H1 (cell line): Measurements from ENCODE around the gene DSE. TPM values are rescaled to one million over a fixed set of nuclear protein-coding genes. Genes with fewer than 3 reads are reported as not detected.

Experiments used
- JUN ChIP-seq: IDR thresholded peaks from 2 replicates; pipeline ENCODE4 v1.6.1; 2011; ENCODE audit warnings: low read depth, mild to moderate bottlenecking, improper control_type of control experiment, low read length
- TAF1 ChIP-seq: IDR thresholded peaks from 2 replicates; pipeline ENCODE4 v1.6.1; 2011; ENCODE audit warnings: mild to moderate bottlenecking, low read depth, low read length
- polyA plus RNA-seq, 7 experiments: library from polyadenylated mRNA; depleted of rRNA in 3 of 7; stranded (reverse) in 5 of 7; unstranded in 2 of 7; fragments of >200 nt in 5 of 7; fragments of 200-250 nt in 2 of 7; gene quantifications; 1 replicate in 5 of 7; 2 replicates in 1 of 7; 4 replicates in 1 of 7; pipeline versions ENCODE4 v1.2.1 to v1.2.3, GENCODE V29; 2011 to 2013; ENCODE audit warnings: missing spikeins in 2 of 7, mixed read lengths in 2 of 7
- total RNA-seq: library from RNA; stranded (reverse); fragmentation: NEBNext Ultra II Directional; extraction: Animal tissue kit (Norgen Biotek cat#: 25700); gene quantifications from 2 replicates; pipeline ENCODE4 v1.2.1, GENCODE V29; 2021
- TF ChIP-seq, protein P1 (sequence below): fragments of 300-600 bp; sonication (generic); IDR thresholded peaks from 2 replicates; pipeline ENCODE4 v1.7.1; 2012; ENCODE audit warnings: low read length, moderate library complexity, mild to moderate bottlenecking, inconsistent platforms; ENCODE audit not compliant: insufficient replicate concordance

Gene DSE
- total and polyA plus RNA-seq, 2 of the 8 experiments (the other 6 are each of a cell fraction or from before 2014, with no cell fraction given): 32.5 to 94.4 TPM

DNA sequence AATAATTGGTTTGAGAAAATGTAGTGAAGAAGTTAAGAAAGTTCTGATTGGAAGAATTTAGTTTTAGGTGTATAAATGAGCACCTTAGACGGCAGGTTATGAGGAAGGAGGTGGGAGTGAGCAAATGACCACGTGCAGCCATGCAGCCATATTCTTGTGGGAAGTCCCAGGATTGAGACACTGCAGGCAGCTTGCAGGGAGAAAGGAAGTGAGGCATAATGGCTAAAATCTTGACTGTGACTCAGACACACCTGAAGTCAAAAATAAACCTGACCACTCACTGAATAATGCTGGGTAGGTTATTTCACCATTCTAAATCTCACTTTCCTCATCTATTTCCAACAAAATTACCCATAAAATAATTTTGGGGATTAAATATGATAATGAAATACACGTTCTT is 16.6 kb downstream of the DSE start (continued):
- TF ChIP-seq, protein P1, sequence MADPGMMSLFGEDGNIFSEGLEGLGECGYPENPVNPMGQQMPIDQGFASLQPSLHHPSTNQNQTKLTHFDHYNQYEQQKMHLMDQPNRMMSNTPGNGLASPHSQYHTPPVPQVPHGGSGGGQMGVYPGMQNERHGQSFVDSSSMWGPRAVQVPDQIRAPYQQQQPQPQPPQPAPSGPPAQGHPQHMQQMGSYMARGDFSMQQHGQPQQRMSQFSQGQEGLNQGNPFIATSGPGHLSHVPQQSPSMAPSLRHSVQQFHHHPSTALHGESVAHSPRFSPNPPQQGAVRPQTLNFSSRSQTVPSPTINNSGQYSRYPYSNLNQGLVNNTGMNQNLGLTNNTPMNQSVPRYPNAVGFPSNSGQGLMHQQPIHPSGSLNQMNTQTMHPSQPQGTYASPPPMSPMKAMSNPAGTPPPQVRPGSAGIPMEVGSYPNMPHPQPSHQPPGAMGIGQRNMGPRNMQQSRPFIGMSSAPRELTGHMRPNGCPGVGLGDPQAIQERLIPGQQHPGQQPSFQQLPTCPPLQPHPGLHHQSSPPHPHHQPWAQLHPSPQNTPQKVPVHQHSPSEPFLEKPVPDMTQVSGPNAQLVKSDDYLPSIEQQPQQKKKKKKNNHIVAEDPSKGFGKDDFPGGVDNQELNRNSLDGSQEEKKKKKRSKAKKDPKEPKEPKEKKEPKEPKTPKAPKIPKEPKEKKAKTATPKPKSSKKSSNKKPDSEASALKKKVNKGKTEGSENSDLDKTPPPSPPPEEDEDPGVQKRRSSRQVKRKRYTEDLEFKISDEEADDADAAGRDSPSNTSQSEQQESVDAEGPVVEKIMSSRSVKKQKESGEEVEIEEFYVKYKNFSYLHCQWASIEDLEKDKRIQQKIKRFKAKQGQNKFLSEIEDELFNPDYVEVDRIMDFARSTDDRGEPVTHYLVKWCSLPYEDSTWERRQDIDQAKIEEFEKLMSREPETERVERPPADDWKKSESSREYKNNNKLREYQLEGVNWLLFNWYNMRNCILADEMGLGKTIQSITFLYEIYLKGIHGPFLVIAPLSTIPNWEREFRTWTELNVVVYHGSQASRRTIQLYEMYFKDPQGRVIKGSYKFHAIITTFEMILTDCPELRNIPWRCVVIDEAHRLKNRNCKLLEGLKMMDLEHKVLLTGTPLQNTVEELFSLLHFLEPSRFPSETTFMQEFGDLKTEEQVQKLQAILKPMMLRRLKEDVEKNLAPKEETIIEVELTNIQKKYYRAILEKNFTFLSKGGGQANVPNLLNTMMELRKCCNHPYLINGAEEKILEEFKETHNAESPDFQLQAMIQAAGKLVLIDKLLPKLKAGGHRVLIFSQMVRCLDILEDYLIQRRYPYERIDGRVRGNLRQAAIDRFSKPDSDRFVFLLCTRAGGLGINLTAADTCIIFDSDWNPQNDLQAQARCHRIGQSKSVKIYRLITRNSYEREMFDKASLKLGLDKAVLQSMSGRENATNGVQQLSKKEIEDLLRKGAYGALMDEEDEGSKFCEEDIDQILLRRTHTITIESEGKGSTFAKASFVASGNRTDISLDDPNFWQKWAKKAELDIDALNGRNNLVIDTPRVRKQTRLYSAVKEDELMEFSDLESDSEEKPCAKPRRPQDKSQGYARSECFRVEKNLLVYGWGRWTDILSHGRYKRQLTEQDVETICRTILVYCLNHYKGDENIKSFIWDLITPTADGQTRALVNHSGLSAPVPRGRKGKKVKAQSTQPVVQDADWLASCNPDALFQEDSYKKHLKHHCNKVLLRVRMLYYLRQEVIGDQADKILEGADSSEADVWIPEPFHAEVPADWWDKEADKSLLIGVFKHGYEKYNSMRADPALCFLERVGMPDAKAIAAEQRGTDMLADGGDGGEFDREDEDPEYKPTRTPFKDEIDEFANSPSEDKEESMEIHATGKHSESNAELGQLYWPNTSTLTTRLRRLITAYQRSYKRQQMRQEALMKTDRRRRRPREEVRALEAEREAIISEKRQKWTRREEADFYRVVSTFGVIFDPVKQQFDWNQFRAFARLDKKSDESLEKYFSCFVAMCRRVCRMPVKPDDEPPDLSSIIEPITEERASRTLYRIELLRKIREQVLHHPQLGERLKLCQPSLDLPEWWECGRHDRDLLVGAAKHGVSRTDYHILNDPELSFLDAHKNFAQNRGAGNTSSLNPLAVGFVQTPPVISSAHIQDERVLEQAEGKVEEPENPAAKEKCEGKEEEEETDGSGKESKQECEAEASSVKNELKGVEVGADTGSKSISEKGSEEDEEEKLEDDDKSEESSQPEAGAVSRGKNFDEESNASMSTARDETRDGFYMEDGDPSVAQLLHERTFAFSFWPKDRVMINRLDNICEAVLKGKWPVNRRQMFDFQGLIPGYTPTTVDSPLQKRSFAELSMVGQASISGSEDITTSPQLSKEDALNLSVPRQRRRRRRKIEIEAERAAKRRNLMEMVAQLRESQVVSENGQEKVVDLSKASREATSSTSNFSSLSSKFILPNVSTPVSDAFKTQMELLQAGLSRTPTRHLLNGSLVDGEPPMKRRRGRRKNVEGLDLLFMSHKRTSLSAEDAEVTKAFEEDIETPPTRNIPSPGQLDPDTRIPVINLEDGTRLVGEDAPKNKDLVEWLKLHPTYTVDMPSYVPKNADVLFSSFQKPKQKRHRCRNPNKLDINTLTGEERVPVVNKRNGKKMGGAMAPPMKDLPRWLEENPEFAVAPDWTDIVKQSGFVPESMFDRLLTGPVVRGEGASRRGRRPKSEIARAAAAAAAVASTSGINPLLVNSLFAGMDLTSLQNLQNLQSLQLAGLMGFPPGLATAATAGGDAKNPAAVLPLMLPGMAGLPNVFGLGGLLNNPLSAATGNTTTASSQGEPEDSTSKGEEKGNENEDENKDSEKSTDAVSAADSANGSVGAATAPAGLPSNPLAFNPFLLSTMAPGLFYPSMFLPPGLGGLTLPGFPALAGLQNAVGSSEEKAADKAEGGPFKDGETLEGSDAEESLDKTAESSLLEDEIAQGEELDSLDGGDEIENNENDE: no peak
- TF ChIP-seq JUN: no peak
- no peak for TF ChIP-seq TAF1
